KBM-7 (cell line): ENCODE data around the gene ZDHHC19.
"Not testable (repeated sequence)": the region's sequence is repeated elsewhere in the genome, so short reads cannot be mapped to it uniquely, and the experiment has no call there.

ENCODE experiments used
- DNase-seq: peaks from one replicate; pipeline ENCODE4 v3.0.0-alpha.2; 2015
- in situ Hi-C: fragments of 300-500 bp; cut with MboI; formaldehyde crosslinking; loops from 2 replicates; pipeline ENCODE4 v1.14.3; 2020; ENCODE audit warnings: low sequenced_read_pairs, low pct_unique_long_range_greater_than_20kb, mixed read lengths

ZDHHC19 gene

GRCh38 chr3:196208942-196209695, 2.1 kb downstream of the ZDHHC19 start:
- in situ Hi-C loops = loop anchor here (25.0 kb wide), 1 partner anchor 497 kb away; the partner anchor contains the start of gene MUC20
- no peak for DNase-seq

- in situ Hi-C loops = loop anchor here (25.0 kb wide), 1 partner anchor 496 kb away; the partner anchor contains the start of gene MUC20
- peak; percentile 31 for DNase-seq
Observed at GRCh38 chr3:196207833-196208607, 3.2 kb downstream of the ZDHHC19 start.

- in situ Hi-C loops = loop anchor here (25.0 kb wide), 1 partner anchor 495 kb away; the partner anchor contains the start of gene MUC20
- no peak for DNase-seq
Observed at GRCh38 chr3:196207159-196207832, 3.9 kb downstream of the ZDHHC19 start.

- in situ Hi-C loops = loop anchor here (25.0 kb wide), 1 partner anchor 493 kb away; the partner anchor contains the start of gene MUC20
- not testable (repeated sequence) for DNase-seq
Observed at GRCh38 chr3:196205442-196206205, 5.6 kb downstream of the ZDHHC19 start.

GRCh38 chr3:196203846-196204245, 7.4 kb downstream of the ZDHHC19 start:
- in situ Hi-C loops = loop anchor here (25.0 kb wide), 1 partner anchor 492 kb away; the partner anchor contains the start of gene MUC20
- DNase-seq = no peak

GRCh38 chr3:196202516-196202970, 8.7 kb downstream of the ZDHHC19 start:
- DNase-seq = no peak
- in situ Hi-C loops = loop anchor here (25.0 kb wide), 1 partner anchor 490 kb away; the partner anchor contains the start of gene MUC20

GRCh38 chr3:196198771-196199753, 12.1 kb downstream of the ZDHHC19 start:
- DNase-seq = no peak
- in situ Hi-C loops = no loop called here

GRCh38 chr3:196198081-196198675, 13.0 kb downstream of the ZDHHC19 start:
- in situ Hi-C loops = no loop called here

GRCh38 chr3:196197524-196197923, 13.7 kb downstream of the ZDHHC19 start:
- in situ Hi-C loops = no loop called here
- DNase-seq = no peak

More at GRCh38 chr3:196198081-196198675, 13.0 kb downstream of the ZDHHC19 start:
- DNase-seq = no peak

- no peak for DNase-seq
- in situ Hi-C loops = no loop called here
Observed at GRCh38 chr3:196195664-196196265, 15.4 kb downstream of the ZDHHC19 start.

GRCh38 chr3:196194542-196194915, 16.7 kb downstream of the ZDHHC19 start:
- in situ Hi-C loops = no loop called here

GRCh38 chr3:196193736-196194541, 17.3 kb downstream of the ZDHHC19 start:
- in situ Hi-C loops = no loop called here

More at GRCh38 chr3:196194542-196194915, 16.7 kb downstream of the ZDHHC19 start:
- no peak for DNase-seq

GRCh38 chr3:196193133-196193735, 18.0 kb downstream of the ZDHHC19 start:
- in situ Hi-C loops = no loop called here
- no peak for DNase-seq

More at GRCh38 chr3:196193736-196194541, 17.3 kb downstream of the ZDHHC19 start:
- DNase-seq = no peak

GRCh38 chr3:196192524-196193051, 18.6 kb downstream of the ZDHHC19 start:
- in situ Hi-C loops = no loop called here
- DNase-seq = peak; percentile 36

- peak; percentile 88 for DNase-seq
- in situ Hi-C loops = no loop called here
Observed at GRCh38 chr3:196192036-196192523, 19.1 kb downstream of the ZDHHC19 start.
